ENCODE results near the gene SMAD1. TPM values are rescaled to one million over a fixed set of nuclear protein-coding genes. Genes with fewer than 3 reads are reported as not detected.

The SMAD1 gene
- total RNA-seq, 1 donor from 2014 or later, result 82.8 TPM

- no peak overlapping the region for H3K4me3 Mint-ChIP-seq (ENCODE audit: unreplicated experiment)
- H3K9me3 Mint-ChIP-seq (ENCODE audit: unreplicated experiment), result no peaks in the 10 kb centered on the region
- peaks cover 8% of the 10 kb centered on the region for H3K36me3 Mint-ChIP-seq (ENCODE audit: low read depth, unreplicated experiment)
- H3K27ac Mint-ChIP-seq (ENCODE audit: unreplicated experiment), result no peak overlapping the region
- DNase-seq (ENCODE audit: low spot score), result no peak
- peaks cover 20% of the 10 kb centered on the region for H3K4me1 Mint-ChIP-seq (ENCODE audit: unreplicated experiment)
- no peak for TF ChIP-seq CTCF (IDR thresholded peaks at IDR 0.05; ENCODE audit: unreplicated experiment)
- no peaks in the 10 kb centered on the region for H3K27me3 Mint-ChIP-seq (ENCODE audit: unreplicated experiment)
Measured at GRCh38 chr4:145527773-145528172, 46.1 kb downstream of the SMAD1 start.

GRCh38 chr4:145528601-145529000 lies 46.9 kb downstream of the SMAD1 start:
- peaks cover 22% of the 10 kb centered on the region for H3K4me1 Mint-ChIP-seq (ENCODE audit: unreplicated experiment)
- H3K9me3 Mint-ChIP-seq (ENCODE audit: unreplicated experiment), result no peaks in the 10 kb centered on the region
- no peak for DNase-seq (ENCODE audit: low spot score)
- TF ChIP-seq CTCF (IDR thresholded peaks at IDR 0.05; ENCODE audit: unreplicated experiment), result no peak
- no peak overlapping the region for H3K27ac Mint-ChIP-seq (ENCODE audit: unreplicated experiment)
- H3K4me3 Mint-ChIP-seq (ENCODE audit: unreplicated experiment), result no peak overlapping the region
- no peaks in the 10 kb centered on the region for H3K27me3 Mint-ChIP-seq (ENCODE audit: unreplicated experiment)
- peaks cover 11% of the 10 kb centered on the region for H3K36me3 Mint-ChIP-seq (ENCODE audit: low read depth, unreplicated experiment)

GRCh38 chr4:145530189-145530588 lies 48.5 kb downstream of the SMAD1 start:
- H3K27ac Mint-ChIP-seq (ENCODE audit: unreplicated experiment), result no peak overlapping the region
- no peak overlapping the region for H3K4me3 Mint-ChIP-seq (ENCODE audit: unreplicated experiment)
- peaks cover 6% of the 10 kb centered on the region for H3K36me3 Mint-ChIP-seq (ENCODE audit: low read depth, unreplicated experiment)
- H3K9me3 Mint-ChIP-seq (ENCODE audit: unreplicated experiment), result no peaks in the 10 kb centered on the region
- no peaks in the 10 kb centered on the region for H3K27me3 Mint-ChIP-seq (ENCODE audit: unreplicated experiment)
- peaks cover 14% of the 10 kb centered on the region for H3K4me1 Mint-ChIP-seq (ENCODE audit: unreplicated experiment)
- TF ChIP-seq CTCF (IDR thresholded peaks at IDR 0.05; ENCODE audit: unreplicated experiment), result no peak
- no peak for DNase-seq (ENCODE audit: low spot score)

GRCh38 chr4:145530662-145531061 lies 49.0 kb downstream of the SMAD1 start:
- Mint-ChIP-seq H3K4me1 (ENCODE audit: unreplicated experiment) (peaks cover 13% of the 10 kb centered on the region), H3K27ac (ENCODE audit: unreplicated experiment) (no peak overlapping the region), H3K4me3 (ENCODE audit: unreplicated experiment) (no peak overlapping the region), H3K27me3 (ENCODE audit: unreplicated experiment) (no peaks in the 10 kb centered on the region), H3K36me3 (ENCODE audit: low read depth, unreplicated experiment) (peaks cover 6% of the 10 kb centered on the region), H3K9me3 (ENCODE audit: unreplicated experiment) (no peaks in the 10 kb centered on the region)
- TF ChIP-seq CTCF (IDR thresholded peaks at IDR 0.05; ENCODE audit: unreplicated experiment), result no peak
- no peak for DNase-seq (ENCODE audit: low spot score)

GRCh38 chr4:145531223-145531622 lies 49.6 kb downstream of the SMAD1 start:
- no peak overlapping the region for H3K27ac Mint-ChIP-seq (ENCODE audit: unreplicated experiment)
- no peak for DNase-seq (ENCODE audit: low spot score)
- peaks cover 16% of the 10 kb centered on the region for H3K4me1 Mint-ChIP-seq (ENCODE audit: unreplicated experiment)
- no peak overlapping the region for H3K4me3 Mint-ChIP-seq (ENCODE audit: unreplicated experiment)
- H3K36me3 Mint-ChIP-seq (ENCODE audit: low read depth, unreplicated experiment), result peaks cover 6% of the 10 kb centered on the region
- H3K27me3 Mint-ChIP-seq (ENCODE audit: unreplicated experiment), result no peaks in the 10 kb centered on the region
- no peak for TF ChIP-seq CTCF (IDR thresholded peaks at IDR 0.05; ENCODE audit: unreplicated experiment)
- H3K9me3 Mint-ChIP-seq (ENCODE audit: unreplicated experiment), result no peaks in the 10 kb centered on the region

All from endothelial cell (in vitro differentiated cells).